ENCODE measurements around the gene TM7SF3. TPM values are rescaled to one million over a fixed set of nuclear protein-coding genes. Genes with fewer than 3 reads are reported as not detected.

Gene TM7SF3
- polyA plus RNA-seq, 4 donors, result 70.2 to 92.5 (median 88.4) TPM

- no peak for DNase-seq (ENCODE audit: low read depth in 4 of 4, low spot score in 2 of 4)
Measured at GRCh38 chr12:26936559-26937442, 77.4 kb downstream of the TM7SF3 start.

- DNase-seq (ENCODE audit: low read depth in 4 of 4, low spot score in 2 of 4), result no peak
Measured at GRCh38 chr12:26935636-26936378, 78.4 kb downstream of the TM7SF3 start.

- DNase-seq (ENCODE audit: low read depth in 4 of 4, low spot score in 2 of 4), result no peak
Measured at GRCh38 chr12:26929590-26929989, 84.6 kb downstream of the TM7SF3 start.

- DNase-seq (ENCODE audit: low read depth in 4 of 4, low spot score in 2 of 4), result no peak
Measured at GRCh38 chr12:26928661-26929060, 85.5 kb downstream of the TM7SF3 start.

Other genes starting within 250 kb of the TM7SF3 start
- 10 to 100 TPM; 11.0 to 15.3 (median 14.6) TPM for gene ITPR2, start 181.2 kb downstream of the TM7SF3 start, polyA plus RNA-seq (ENCODE audit: insufficient read length in 4 of 4)
- 10 to 100 TPM; 27.8 to 37.0 (median 33.2) TPM for gene INTS13, start 76.4 kb downstream of the TM7SF3 start, polyA plus RNA-seq (ENCODE audit: insufficient read length in 4 of 4)
- gene FGFR1OP2, start 75.9 kb downstream of the TM7SF3 start, polyA plus RNA-seq (ENCODE audit: insufficient read length in 4 of 4), result 10 to 100 TPM; 51.5 to 99.4 (median 66.1) TPM
- gene MED21, start 8.2 kb upstream of the TM7SF3 start, polyA plus RNA-seq (ENCODE audit: insufficient read length in 4 of 4), result 10 to 100 TPM; 51.3 to 64.6 (median 57.3) TPM
- gene C12orf71, start 68.2 kb upstream of the TM7SF3 start, polyA plus RNA-seq (ENCODE audit: insufficient read length in 4 of 4), result under 1 TPM in 1 of 4 donors, not detected in 3; 0.21 TPM
- gene STK38L, start 229.9 kb upstream of the TM7SF3 start, polyA plus RNA-seq (ENCODE audit: insufficient read length in 4 of 4), result 10 to 100 TPM; 35.5 to 43.9 (median 43.5) TPM